Activated CD4-positive, alpha-beta T cell treated with anti-CD3 and anti-CD28 coated beads, Interleukin-2, Interleukin-6, amounts not matched to agents 100 ng/mL and 50 ng/mL, durations not matched to agents 16 hours and 8 hours (primary cell): ENCODE measurements around the gene IPP.
A peak's percentile ranks its signal among the peaks of the same experiment; 100 is the strongest.
"Not testable (repeated sequence)": the region's sequence is repeated elsewhere in the genome, so short reads cannot be mapped to it uniquely, and the experiment has no call there.

Source experiments
- DNase-seq: peaks from one replicate; pipeline ENCODE4 v3.0.0-alpha.2; 2020

Gene IPP

DNA sequence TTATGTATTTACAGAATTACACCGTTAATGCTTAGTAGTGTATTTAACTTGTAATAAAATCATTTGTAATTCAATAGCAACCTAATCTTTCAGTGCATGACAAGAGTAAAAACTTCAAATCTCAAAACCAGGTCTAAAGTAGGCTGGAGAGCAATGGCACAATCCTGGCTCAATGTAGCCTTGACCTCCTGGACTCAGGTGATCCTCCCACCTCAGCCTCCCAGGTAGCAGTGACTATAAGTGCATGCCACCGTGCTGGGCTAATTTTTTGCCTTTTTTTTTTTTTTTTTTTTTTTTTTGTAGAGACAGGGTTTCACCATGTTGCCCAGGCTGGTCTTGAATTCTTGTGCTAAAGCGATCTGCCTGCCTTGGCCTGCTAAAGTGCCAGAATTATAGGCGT is 11.3 kb downstream of the IPP start:
- no peak for DNase-seq

DNA sequence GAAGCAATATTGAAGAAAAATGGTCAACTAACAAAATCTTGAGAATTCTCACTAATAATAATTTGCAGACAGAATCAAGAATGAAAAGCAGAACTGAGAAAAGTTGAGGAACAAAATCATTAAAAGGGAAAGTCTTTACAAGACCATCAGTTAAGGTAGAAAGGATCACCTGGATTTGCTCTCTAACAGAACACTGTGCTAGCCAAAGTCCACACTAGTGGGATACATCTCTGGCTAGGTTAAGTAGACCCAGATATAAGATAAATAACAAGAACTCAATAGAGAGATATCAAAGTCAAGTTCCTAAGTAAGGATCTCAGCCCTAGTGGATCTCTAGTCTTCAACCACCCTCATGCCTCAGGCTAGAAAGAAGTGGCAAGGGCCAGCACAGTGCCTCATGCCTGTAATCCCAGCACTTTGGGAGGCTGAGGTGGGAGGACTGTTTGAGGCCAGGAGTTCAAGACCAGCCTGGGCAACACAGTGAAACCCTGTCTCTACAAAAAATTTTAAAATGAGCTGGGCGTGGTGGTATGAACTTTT is 19.6 kb downstream of the IPP start:
- no peak for DNase-seq

DNA sequence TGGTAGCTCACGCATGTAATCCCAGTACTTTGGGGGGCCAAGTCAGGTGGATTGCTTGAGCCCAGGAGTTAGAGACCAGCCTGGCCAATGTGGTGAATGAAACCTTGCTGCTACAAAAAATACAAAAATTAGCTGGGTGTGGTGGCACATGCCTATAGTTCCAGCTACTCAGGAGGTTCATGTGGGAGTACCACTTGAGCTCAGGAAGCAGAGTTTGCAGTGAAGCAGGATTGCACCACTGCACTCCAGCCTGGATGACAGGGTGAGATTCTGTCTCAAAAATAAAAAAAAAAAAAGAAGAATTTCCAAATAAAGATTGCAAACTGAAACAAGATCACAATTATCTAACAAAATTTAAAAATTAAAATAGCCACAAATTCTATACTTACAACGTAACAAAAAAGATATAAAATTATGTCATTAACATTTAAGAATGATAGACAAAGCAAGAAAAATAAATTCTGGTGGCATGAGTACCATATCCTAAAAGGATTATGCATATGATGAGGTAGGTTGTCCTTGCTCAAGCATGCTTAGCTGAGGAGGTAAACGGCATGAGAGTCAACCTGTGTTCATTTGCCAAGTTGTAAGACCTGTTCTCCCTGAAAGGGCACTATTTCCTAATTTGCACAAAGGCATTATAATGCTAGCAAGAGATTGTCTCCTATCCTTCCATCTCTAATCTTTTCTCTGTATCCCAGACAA is 20.2 kb downstream of the IPP start:
- DNase-seq = no peak

DNA sequence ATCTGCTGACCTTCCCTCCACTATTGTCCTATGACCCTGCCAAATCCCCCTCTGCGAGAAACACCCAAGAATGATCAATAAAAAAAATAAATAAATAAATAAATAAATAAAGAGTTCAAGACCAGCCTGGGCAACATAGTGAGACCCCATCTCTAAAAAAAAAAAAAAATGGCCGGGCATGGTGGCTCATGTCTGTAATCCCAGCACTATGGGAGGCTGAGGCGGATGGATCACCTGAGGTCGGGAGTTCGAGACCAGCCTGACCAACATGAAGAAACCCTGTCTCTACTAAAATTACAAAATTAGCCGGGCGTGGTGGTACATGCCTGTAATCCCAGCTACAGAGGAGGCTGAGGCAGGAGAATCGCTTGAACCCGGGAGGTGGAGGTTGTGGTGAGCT is 24.4 kb downstream of the IPP start:
- DNase-seq = not testable (repeated sequence)

DNA sequence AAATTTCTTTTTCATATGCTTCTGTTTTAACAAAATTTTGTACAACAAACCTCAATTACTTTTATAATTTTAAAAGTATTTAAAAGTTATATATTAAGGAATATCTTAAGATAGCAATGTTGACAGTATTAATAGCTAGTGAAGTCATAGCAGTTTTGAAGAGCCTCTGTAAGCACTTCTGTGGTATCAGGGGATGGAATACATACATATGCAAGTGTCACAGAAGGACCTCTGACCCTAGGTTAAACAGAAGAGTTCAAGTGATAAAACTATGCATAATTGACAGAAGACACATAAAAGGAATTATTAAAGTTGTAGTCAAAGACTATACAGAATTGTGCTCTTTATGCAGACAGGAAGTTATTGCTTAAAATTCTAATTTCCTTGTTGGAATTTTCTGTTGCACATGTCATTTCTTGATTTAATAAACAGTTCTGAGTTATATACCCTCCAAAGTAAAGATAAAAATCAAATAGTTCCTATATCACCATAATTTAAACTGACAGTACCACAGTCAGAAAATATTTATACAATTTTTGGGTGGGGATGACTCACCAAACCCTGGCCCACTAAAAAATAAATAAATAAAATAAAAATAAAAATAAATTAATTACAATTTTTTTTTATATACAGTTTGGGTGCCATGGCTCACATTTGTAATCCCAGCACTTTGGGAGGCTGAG is 27.1 kb downstream of the IPP start:
- DNase-seq = no peak

DNA sequence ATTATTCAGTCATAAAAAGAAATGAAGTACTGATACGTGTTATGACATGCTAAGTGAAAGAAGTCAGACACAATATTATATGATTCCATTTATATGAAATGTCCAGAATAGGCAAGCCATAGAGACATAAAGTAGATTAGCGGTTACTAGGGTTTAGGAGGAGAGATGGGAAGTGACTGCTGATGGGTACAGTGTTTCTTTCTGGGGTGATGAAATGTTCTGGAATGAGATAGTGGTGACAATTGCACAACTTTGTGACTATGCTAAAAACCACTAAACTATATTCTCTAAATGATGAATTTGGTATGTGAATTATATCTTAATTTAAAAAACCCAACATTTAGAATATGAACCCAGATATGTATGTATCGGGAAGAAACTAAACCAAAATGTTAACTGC is 27.6 kb downstream of the IPP start:
- DNase-seq = no peak

DNA sequence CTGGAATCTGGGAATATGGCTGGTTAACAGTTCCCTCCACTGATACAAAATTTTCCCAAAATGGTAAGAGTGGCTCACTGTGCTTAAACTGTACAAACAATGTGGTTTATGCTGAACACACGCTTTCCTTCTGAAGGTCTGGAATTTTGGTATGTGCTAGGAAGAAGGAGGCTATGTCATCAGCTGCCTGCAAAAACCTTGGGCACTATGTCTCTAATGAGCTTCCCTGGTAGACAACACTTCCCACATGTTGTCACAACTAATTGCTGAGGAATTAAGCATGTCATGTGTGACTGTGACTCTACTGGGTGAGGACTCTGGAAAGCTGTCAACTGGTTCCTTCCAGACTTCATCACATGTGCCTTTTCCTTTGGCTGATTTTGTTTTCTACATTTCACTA is 29.2 kb downstream of the IPP start:
- DNase-seq = no peak

DNA sequence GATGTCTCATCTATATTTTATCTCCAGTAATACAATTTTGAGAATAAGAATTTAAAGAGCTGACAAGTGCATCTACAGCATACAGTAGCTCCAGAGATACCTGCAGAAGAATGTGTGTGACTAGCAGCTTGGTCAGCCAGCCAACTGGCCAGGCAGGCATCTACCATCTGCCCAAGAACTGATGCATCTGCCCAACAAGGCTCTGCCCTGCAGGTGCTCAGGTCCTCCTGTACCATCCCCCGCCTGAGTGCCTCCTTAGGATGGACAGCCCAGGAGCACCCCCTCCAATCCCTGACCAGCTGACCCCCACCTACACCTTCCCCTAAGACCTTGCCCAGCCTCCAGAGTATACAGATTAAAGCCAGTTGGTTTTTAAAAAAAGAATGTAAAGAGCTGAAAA is 32.2 kb downstream of the IPP start:
- DNase-seq = no peak

DNA sequence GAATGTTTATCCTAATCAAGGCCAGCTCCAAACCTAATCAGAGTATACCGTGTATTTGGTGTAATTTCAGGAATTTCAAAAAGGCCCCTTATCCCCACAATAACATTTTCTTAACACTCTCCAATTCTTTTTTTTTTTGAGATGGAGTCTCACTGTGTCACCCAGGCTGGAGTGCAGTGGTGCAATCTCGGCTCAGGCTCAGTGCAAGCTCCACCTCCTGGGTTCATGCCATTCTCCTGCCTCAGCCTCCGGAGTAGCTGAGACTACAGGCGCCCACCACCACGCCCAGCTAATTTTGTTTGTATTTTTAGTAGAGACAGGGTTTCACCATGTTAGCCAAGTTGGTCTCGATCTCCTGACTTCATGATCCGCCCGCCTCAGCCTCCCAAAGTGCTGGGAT is 33.1 kb downstream of the IPP start:
- DNase-seq = not testable (repeated sequence)

DNA sequence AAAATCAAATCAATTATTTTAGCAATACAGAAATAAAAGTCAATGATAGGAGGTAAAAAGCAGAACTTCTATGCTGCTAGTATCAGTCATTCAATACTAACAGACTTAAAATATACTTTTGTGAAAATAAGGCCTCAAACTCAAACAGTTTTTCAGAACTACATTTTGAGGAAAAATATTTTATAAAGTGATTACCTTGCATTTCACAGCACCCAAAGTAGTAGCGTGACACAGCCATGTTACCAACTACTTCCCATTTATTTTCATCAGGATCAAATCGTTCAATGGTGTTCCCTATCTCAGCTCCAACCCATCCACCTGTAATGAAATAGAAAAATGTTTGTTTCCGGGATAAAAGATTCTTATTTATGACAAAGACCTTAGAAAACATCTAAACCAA is 33.8 kb downstream of the IPP start:
- DNase-seq = no peak

DNA sequence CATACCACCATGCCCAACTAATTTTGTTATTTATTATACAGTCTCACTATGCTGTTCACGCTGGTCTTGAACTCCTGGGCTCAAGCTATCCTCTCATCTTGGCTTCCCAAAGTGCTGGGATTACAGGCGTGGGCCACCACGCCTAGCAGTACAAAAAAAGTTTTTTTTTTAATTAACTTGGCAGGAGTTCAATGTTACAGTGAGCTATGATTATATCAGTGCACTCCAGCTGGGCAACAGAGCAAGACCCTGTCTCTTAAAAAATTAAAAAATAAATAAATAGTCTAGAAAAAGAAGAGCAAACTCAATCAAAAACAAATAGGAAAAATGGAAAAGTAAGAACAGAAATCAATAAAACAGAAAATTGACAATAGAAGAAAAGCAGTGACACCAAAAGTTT is 36.7 kb downstream of the IPP start:
- DNase-seq = no peak

DNA sequence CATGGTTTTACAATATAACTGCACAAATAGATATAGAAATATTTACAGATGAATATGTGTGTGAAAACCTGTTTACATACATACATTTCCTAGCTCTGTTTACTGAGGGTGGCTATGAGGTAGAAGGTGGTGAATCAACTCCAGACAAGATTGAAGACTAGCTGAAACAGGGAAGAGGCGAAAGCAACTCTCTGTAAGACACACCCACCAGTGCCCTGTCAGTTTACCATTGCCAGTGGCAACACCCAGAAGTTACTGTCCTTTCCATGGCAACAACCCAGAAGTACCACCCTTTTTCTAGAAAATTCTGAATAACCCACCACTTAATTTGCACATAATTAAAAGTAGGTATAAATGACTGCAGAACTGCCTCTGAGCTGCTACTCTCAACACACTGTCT is 45.8 kb downstream of the IPP start:
- no peak for DNase-seq

DNA sequence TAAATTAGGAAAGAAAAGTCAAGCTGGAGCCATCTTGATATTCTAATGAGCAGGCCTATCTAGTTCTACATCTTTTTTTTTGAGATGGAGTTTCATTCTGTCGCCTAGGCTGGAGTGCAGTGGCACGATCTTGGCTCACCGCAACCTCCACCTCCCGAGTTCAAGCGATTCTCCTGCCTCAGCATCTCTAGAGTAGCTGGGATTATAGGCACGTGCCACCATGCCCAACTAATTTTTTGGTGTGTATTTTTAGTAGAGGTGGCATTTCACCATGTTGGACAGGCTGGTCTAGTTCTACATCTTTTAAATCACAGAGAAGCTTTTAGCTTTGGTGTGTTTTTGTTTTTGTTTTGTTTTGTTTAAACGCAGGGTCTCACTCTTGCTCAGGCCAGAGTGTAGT is 55.6 kb downstream of the IPP start:
- DNase-seq = no peak

DNA sequence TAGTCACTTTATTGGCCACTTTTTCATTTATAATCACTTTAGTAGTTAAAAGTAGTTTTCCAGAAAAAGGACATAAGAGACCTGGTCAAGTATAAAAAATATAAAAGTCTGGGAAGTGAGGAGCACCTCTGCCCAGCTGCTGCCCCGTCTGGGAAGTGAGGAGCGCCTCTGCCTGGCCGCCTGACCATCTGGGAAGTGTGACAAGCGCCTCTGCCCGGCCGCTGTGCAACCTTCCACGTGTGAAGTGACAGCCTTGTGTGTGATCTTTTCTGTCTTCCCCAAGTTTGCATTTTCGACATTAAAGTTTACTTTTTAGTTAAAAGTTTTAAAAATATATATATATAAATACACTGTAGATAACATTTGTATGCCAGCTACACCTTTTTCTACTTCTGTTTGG is 56.6 kb downstream of the IPP start:
- not testable (repeated sequence) for DNase-seq

DNA sequence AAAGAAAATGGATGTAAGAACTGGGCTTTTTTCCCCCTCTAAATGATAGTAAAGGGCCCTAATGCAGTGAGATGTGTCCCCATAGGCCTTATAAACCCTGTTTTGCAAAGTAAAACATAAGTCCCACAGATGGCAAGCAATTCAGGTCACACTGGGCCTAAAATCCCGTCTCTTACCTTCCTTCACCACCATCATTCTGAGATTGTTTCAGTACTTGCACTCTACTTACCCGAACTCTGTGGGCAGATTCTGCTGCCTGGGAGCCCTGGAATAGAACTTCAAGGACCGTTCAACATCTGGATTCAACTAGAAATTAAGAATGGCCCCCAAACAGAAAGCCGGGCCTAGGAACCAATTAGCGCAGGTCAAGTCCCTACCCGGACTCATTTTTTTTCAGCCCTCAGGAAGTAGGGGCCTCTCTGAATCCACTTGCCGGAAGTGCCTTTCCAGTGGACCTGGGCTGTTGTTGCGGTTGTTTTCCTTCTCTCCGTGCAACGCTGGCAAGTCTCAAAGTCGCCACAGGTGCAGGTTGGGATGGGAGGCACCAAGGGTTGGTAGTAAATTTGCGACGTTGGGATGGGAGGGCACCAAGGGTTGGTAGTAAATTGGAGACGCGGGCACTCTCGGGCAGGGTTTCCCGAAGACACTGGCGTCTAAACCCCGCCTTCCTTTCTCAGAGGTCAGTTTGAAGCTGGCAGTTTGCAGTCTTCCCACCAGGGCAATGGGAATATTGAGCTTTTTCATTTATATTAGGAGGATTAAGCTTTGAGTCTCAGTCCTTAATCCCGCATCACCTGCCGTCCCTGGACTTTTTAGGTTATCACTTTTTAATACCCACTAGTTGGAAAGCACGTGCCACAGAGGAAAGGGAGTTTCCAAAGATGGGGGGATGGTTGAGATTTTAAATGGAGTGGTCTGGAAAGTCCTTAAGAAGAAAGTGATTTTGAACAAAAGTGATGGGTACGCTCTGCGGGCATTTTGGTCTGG is 62.4 kb downstream of the IPP start, which contains the start of gene TMEM69:
TMEM69 (plus strand) TSS at position 428 of the 987 bp plus-strand sequence. CDS start 2,888 bp downstream, outside the sequence.
- DNase-seq = peak; percentile 90

DNA sequence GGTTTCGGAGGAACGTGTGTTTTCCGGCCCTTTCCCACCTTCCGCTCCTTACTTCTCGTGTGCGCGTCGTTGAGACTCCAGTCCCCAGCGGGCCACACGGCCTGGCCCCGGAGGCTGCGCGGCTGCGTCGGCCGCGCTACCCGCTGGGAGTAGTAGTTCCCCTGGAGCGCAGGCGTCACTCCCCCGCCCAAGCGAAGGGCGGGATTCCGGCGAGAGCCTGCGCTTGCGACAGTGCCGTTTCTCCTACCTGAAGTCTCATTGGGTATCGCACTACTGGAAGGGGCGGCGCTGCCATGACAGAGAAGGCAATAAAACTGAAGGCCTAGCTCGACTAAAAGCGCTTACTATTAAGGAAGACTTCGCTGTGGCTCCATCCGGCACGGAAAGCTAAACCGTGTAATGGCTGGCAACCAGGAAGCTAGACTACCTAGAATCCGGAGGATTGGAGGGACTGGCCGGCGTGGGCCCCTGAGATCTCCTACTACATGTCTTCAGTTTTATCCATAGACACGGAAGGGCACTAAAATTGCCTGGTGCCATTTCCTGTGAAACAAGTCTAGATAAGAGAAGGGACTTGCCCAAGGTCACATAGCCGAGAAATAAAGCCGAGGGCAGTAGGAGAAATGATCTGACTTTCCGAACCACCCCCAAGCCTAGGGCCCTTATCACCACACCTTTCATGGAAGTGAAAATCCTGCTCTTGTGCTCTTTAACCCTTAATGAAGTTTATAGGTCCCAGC is 63.3 kb downstream of the IPP start:
- peak; percentile 99 for DNase-seq

DNA sequence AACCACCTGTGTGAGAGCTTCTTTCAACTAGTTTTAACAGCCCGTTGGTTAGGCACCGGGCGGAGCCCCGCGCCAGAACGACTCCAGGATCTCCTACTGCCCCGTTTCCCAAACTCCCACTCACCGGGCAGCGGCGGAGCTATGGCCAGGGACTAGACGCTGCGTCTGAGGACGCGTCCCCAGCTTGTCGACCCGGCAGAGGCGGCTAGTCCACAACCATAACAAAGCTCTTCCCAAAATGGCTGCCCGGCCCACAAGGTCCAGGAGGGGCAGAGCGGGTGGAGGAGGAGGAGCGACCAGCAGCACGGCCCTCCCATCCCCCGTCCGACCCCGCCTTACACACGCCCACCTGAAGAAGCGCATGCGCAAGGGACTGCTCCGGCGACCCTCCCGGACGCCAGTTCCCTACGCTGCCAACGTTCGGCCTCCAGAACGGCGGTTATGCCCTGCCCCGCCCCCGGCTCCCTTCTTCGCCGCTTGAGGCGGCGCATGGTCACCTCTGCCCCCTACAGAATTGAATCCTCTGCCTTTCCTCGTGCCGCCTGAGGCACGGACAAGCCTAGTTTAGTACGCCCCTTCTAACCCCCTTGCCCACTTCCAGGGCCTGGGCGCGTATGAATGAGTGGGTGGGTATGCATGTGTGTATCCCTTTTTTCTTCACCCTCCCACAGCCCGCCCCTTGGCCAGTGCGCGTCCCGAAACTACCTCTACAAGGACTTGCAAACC is 64.0 kb downstream of the IPP start, which contains the start of gene GPBP1L1:
GPBP1L1 (minus strand) TSS at position 246 of the 726 bp plus-strand sequence. CDS start 27,446 bp downstream, outside the sequence.
- peak; percentile 99 for DNase-seq

DNA sequence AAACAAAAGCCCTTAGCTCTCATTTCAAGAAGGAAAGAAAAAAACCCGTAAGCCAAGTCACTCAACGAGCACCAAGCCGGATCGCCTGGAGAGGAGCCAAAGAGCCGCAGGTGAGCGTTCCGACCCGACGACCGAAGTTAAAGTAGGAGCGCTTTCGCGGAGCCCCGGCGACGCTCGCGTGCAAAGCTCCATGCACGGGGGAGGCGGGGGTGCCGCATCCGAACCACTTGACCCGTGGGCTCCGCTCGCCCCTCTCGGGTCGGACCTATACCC is 64.5 kb downstream of the IPP start:
- peak; percentile 57 for DNase-seq

DNA sequence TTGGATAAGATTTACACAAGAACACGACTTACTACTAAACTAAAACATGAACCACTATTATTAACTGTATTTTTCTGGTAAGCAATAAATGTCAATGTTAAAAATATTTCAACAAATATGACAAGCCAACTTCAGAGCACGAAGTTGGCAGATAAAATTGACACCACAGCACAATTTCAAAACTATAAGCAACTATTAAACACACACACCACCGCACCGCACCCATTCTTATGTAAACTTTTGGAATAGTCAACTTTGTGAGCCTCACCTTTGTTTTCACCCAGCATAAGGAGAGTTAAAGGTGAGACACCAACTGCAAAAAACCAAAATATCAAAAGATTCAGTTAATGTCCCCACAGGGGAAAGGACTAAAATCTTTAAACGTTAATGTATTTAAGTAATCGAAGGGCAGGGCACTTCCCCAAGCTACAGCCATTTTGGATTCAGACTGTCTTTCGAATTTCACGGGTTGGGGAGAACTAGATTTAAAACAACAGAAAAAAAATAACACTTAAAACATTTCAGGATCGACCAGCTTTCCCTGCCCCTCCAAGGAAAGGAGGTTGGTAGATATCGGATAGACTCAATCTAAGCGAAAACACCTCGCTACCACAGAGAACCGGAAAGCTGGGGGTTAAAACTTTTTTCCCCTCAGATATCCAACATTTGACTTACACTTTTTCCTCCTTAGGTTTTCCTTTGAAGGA is 65.0 kb downstream of the IPP start:
- peak; percentile 14 for DNase-seq

DNA sequence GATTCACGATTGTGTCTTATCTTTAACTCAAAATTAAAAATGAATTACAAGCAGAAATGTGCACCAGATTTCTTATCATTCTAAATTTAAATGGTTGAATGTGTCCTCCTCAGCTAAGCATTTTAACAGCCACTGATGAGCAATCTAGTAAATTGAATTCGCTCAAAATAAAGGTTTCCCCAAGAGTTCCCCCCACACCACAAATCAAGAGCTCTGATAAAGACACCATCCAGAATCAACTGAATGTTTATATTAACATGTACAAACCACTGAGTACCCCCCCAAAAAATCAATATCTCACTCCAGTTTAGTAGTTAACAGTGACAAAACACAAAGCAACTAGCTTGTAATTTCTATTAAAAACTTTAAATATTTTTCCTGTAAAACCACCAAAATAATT is 66.1 kb downstream of the IPP start:
- no peak for DNase-seq

DNA sequence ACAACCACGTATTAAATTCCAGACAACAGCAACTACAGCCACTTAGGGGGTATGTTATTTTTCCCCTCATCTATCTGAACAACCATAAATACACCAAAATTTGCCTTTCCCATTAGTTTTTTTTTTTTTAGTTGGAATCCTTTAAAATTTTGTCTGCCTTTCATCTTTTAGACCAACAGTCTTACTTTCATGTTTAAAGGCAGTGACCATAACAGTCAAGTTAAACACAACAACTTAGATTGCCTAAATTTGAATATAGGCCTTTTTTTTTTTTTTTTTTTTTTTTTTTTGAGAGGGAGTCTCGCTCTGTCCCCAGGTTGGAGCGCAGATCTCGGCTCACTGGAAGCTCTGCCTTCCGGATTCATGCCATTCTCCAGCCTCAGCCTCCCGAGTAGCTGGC is 67.5 kb downstream of the IPP start:
- no peak for DNase-seq
